Measurements from ENCODE around the gene NDUFV1.

GRCh38 chr11:67586568-67587250, 20.0 kb upstream of the NDUFV1 start:
- no peak for TF ChIP-seq EZH2 (IDR thresholded peaks at IDR 0.05; ENCODE audit: borderline replicate concordance, low read depth, low read length, severe bottlenecking)
- TF ChIP-seq, protein P1, sequence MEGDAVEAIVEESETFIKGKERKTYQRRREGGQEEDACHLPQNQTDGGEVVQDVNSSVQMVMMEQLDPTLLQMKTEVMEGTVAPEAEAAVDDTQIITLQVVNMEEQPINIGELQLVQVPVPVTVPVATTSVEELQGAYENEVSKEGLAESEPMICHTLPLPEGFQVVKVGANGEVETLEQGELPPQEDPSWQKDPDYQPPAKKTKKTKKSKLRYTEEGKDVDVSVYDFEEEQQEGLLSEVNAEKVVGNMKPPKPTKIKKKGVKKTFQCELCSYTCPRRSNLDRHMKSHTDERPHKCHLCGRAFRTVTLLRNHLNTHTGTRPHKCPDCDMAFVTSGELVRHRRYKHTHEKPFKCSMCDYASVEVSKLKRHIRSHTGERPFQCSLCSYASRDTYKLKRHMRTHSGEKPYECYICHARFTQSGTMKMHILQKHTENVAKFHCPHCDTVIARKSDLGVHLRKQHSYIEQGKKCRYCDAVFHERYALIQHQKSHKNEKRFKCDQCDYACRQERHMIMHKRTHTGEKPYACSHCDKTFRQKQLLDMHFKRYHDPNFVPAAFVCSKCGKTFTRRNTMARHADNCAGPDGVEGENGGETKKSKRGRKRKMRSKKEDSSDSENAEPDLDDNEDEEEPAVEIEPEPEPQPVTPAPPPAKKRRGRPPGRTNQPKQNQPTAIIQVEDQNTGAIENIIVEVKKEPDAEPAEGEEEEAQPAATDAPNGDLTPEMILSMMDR (IDR thresholded peaks at IDR 0.05; ENCODE audit: borderline replicate concordance, extremely low read depth, low read length, poor library complexity, severe bottlenecking) = no peak

Measured in DND-41 (cell line).